Activated gamma-delta T cell treated with Interleukin-2 at 50 U/mL for 16 hours (primary cell): ENCODE results near the gene HOXA10.
A peak's percentile ranks its signal among the peaks of the same experiment; 100 is the strongest.

Experiments
- DNase-seq: peaks from one replicate; pipeline ENCODE4 v3.0.0-alpha.2; 2020

HOXA10 gene

DNA sequence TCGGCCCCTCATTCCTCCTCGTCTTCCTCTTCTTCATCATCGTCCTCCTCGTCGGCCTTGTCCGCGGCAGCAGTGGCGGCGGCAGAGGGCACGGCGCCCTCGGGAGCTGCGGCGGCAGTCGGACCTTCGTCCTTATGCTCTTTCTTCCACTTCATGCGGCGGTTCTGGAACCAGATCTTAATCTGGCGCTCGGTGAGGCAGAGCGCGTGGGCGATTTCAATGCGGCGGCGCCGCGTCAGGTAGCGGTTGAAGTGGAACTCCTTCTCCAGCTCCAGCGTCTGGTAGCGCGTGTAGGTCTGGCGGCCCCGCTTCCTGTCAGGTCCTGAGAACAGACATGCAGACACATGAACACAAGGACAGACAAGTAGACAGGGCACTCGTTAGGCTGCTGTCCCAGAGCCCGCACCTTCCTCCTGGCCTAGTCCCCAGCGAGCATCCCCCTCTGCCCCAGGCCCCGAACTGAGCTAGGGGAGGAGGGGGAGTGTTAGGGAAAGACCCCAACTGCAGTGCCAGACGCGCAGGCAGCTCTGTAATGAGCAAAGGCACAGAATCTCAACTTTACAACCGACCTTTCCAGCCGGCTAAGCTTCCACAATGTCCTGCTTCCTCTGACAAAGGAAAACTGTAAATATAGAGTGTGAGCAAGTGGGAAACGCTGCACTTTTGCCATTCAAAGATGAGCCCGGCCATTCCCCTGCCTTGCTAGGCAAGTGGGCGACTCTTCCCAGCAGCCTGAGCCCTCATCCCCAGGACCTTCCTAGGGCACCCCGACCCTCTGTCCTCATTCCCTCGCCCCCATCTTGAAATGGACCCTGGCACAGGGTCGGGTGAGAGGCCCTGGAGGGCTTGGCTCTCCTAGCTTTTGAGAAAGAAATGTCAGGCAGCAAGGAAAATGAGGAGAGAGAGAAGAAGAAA lies 19.0 kb downstream of the HOXA10 start:
- DNase-seq = no peak

DNA sequence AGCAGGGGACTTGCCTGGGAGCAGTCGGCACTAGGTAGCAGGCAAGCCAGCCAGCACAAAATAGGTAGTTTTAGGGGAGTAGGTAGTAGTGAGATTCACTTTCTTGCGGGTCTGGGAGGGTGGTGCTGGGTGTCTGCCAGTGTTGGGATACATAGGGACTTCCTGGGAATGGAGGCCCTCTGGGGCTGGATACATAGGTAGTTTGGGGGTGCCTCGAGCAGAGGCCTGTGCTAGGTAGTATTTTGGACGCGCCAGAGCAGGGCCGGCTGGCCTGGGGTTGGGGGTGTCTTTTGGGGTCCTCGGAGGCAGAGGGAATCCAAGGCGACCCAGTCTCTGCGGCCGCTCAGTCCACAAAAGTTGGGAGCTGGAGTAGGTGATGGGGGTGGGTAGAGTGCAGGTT lies 19.8 kb downstream of the HOXA10 start:
- DNase-seq = no peak

DNA sequence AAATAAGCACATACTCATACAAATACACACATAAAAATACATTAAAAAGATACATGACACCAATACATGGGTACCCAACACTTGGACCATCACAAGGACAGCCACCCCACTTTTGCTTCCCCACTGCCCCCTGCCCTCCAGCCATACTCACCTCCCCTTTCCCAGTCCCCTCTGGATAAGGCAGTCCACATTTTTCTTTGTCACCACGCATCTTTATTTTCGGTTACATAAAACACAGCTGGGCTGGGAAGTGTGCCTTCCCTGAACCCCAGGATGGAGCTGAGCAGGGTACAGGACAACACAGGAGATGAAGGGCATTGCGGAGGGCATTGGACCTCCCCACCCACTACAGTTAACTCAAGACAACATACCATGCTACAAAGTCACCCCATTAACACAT lies 20.6 kb downstream of the HOXA10 start:
- DNase-seq = no peak

DNA sequence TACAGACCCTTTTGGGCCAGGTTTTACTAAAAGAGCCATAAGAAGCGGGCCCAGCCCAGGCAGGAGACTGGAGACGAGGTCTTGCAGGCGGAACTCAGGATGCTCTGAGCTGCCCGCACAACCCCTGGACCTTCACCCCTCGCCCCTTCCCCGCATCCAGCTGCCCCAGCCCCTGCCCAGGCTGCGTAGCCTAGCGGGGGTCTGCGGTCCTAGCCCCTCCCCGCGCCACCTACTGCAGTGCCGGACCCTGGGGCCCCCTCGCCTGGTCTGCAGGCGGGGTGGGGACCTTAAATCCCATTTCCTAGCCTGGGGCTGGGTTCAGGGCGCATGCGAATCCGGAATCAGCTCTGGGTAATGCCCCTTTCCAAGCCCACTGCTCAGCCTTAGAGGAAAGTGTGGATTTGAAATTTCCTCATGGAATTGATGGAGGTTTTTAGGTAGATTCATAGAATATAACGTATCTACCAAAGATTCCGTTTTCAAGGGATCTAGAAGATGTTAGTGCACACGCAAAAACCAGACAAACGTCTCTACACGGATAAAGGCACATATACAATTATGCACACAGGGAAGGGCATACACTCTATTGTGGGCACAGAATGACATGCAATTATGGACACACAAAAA lies 21.2 kb downstream of the HOXA10 start:
- DNase-seq = no peak

DNA sequence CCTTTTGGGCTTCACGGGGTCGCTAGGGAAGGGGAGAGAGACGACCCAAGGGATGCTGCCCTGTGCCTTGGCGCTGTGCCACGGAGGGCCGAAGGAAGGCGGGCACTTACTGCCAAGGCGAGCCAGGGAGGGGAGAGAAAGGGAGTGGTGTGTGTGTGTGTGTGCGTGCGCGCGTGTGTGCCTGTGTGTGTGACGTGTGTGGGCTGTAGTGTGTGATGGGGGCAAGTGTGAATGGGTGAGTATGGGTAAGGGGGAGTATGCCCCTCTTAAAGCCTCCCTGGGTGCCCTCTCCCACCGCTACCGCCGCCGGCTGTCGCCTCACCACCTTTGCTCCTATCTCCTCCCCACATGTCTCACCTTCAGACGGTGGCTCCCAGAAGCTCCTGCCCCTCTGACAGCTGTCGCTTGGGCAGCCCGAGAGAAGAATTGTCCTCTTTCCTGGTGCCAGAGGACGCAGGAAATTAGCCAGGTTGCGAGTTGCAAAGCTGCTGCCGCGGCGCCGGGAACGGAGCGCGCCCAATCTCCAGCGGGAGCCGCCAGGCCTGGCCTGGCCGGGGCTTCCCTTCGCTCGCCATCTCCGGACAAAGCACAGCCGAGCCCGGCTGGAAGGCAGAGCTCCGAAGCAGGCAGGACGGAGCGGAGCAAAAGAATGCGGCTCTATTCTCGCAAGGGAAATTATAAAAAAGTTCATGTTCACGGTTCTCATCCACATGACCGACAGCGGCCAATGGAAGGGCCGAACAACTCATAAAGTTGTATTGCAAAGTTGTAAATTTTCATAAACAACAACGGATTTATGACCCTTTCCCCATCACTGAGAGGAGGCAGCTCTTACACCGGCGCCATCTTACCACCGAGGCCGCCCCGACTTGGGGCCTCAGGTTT lies 21.9 kb downstream of the HOXA10 start, which contains the start of gene HOXA3:
Gene HOXA3 (minus strand): TSS at position 653 of the 885 bp plus-strand sequence. CDS start 41,943 bp downstream, outside the sequence.
- no peak for DNase-seq

DNA sequence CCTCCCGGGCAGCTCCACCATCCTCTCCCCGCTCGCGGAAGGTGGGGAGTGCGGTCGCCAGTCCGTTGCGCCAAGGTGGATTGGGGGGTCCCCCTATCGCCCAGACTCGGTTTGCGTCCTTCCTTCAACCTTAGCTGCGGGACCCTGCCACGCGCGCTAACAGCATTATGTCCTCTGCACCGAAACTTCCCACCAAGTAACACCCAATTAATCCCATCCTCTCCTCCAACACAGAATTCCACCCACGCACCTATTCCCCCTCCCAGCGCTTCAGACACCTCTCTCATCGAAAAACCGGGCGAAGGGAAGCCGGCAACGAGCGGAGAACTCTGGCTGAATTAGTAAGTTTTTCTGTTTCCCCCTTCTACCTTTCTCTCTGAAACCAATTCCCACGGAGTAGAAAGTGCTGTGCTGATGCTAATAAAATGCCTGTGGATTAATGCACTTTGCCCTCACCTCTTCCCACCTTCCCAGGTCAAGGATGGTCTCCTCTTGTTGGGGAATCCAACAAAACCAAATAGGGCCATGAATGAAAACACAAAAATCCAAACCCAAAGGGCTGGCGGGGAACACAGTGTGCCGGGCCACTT lies 22.7 kb downstream of the HOXA10 start:
- DNase-seq = no peak

DNA sequence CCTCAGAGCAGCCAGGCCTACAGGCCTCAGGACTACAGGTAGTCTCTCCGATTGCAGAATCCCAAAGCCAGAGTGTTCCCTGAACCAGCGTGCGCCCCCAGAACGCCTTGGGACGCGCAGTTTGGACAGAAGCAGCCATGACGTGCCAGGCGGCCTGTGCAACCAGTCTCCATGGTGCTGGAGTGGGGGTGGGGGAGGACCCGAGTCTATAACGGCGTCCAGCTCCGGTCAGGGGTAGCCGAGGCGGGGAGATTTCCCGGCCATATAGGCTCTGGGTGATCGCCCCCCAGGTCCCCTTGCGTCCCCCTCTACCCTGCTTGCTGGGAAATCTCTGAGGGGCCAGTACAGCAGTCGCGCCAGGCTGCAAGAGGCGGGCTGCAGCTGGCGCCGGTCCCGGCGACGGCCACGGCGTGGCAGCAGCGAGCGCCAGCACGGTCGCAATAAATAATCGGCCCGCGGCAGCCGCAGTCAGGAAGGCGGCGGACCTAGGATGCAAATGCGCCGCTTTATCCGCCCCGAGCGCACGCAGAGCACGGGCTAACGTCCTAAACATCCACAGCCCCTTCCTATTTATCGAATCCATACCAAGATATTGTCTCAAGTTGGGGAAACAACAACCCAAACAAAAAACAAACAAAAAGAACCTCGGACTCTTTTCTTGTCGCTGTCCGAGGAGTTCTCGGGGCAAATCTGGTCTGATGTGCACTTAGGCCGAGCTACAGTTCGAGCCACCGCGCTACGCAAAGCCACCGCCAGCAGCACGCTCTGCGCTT lies 23.4 kb downstream of the HOXA10 start:
- peak; percentile 51 for DNase-seq

DNA sequence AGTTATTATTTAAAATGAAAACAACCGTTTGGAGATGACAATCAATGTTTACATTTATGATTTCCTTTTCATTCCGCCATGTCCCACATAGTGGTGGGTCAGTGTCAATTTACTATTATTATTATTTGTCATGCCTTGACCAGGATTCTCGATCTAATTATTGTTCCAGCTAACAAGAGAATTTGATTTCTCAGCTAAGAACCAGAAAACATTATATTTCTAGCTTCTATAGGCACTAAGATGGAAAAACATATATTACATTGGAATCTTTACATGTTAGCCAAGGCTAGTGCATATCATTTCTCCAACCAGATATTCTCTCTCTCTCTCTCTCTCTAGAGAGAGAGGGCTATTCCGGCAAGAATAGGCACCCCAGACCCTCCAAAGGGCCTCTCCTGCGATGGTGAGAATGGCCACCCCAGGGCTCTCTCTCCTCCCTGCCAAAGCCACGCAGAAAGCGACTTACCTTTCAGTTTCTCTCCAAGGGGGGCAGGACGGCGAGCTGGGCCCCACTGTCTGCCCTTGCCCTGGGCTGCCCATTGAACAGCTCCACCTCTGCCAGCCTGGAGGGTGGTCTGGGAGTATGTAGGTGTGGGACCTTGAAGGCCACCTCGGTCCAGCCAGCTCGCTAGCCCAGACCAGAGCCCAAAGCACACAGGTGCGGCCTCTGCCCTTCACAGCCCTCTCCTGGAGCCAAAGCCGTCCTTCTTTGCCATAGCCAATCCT lies 24.1 kb downstream of the HOXA10 start:
- DNase-seq = no peak

DNA sequence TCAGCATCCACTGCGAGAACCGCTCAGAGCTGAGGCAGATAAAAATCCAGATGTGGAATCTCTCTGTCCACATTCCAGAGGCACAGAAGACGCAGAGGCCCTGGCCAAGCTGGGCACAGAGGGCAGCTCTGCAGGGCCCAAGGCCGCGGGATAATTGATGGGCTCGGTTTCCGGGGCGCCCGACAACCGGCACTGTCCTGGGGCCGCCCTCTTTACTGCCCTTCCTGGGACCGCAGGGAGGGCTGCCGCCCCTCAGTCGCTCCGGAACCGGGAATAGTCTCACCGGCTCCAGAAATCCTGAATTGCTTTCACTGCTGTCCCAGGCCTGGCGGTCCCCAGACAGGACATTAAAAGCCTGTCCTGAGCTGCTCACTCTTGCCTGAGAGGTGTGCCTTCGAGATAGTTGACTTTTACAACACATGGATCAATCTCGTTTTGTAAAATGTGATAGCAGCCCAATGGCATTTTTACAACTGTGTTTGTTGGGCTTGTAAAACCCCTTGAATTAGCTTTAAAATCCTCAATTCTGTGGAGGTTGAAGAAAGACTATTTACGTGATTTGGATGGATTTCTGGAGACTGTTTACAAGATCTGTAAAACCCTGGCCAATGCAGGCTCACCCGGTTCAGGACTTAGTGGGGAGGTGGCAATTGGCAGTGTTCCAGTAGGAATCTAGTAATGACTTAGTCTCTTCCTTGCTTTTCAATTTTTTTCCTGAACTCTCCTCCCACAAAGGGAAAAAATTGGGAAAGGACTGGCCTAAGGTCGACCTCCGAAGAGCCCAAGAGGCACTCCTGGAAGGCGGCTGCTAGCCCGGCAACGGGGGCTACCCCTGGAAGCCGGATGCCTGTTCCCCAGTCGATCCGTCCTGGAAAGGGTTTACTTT lies 25.1 kb downstream of the HOXA10 start:
- DNase-seq = no peak

DNA sequence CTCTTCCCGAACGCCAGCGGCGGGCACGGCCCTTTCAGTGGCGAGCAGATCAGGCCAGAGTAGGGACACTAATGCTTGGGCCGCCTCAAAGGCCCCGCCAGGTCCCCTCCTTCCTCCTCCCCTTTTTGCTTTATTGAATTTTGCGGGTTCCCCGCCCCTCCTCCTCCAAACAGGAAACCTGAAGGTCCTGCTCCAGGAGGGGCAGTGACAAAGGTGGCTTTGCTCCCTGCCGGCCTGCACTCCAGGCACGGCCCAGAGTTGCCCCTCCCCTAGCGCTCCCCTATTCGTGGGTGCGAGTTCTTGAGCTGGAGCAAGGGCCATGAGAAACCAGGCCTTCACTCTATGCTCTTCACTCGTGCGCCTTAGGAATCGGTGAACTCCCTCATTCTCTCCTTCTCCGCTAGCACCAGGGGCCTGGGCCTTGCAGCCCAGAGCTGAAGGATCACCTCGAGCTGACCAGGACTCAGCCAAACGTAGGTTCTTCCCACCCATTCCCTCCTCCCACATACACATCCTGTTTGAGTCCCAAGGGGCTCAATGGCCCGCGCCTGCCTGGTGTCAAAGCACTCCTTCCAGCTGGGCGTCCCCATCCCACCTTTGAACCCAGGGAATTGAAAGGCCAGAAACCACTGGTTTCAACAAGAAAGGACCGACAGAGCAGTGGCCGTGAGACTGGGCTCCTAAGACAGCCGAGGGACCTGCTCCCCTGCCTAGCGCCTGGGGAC lies 25.9 kb downstream of the HOXA10 start:
- DNase-seq = no peak

DNA sequence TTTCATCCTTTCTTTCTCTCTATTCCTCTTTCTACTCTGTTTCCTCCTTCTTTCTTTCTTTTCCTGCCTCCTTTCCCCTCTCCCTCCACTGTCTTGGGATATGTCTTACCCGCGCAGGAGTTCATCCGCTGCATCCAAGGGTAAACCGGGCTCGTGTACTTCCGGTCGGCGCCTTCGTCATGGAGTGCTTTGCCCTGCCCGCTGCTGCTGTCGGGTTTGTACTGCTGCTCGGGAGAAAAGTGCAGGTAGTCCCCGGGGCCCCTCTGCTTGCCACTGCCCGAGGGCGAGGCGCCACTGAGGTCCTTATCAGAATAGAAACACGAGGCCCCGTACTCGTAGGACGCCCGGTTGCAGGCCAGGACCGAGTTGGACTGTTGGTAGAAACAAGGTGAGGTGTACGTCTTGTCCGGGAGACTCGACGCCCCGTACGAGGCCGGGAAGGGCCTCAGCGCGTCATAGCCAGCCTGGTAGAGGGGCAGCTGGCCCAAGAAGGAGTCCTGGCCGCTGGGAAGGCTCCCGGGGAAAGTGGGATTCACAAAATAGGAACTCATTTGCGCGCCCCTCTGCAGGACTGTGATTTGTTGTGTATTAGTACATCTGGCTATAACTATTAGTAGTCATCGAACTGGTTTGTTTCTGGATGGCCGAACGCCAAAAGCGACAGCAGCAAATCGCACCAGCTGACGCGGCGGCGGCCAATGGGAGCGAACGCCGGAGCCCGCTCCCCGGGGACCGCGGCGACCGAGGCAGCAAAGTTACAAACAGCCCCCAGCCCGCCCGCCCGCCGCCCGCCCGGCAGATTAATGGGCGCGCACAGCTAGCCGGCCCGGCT lies 26.7 kb downstream of the HOXA10 start, which contains the start of gene HOXA6:
Gene HOXA6 (minus strand): TSS at position 576 of the 832 bp plus-strand sequence. CDS start 25 bp downstream, at position 551.
- no peak for DNase-seq

DNA sequence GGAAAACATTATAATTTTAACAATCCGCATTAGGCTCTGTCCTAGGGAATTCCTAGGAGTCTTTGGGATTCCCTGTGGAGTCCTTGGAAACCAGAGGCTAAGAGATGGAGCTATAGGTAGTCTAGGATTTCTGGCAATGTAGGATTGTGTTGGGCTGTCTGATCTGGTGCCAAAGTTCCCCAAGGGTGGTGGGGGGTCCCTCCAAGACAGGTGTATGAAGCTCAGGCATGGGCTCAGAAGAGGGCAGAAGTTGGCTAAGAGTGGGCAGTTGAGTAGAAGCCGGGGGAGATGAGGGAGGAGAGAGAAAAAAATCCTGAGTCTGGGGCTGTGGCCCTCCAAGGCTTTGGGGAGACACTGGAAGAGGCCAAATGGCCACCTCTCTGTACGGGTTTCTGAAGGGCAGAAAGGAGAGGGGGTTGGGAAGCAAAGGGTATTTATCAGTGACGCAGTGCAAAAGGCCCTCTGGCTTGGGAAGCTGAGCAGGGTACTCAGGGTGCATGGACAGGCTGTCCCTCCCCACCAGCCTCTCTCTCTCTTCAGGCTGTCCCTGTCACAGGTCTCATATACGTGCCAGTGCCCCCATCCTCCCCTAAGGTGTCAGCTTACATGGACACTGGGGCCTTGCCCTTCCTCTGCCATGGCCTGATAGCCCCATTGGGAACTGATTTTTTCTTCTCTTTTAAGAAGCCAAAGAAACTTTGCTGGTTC lies 27.5 kb downstream of the HOXA10 start:
- DNase-seq = no peak

DNA sequence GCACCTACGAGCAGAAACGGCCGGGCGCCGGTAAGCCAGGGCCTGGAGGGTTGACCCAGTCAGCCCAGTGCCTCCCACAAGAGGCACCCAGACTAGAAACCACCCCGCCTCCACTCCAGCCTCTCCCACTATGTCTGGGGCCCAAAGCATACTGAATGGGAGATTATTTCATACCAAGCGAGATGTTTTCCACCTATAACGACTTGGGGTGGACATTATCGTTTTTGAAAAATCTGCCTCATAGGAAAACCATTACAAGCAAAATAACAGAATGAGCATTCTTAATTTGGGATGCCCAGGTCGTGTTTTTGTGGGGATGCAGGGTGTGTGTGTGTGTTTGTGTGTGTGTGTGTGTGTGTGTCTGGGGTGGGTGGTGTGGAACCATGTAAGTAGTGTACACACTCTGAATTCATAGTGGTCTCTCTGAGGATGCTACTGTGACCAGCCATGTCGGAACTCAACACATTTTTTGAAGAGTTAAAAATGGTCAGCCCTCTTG lies 28.2 kb downstream of the HOXA10 start:
- DNase-seq = no peak

DNA sequence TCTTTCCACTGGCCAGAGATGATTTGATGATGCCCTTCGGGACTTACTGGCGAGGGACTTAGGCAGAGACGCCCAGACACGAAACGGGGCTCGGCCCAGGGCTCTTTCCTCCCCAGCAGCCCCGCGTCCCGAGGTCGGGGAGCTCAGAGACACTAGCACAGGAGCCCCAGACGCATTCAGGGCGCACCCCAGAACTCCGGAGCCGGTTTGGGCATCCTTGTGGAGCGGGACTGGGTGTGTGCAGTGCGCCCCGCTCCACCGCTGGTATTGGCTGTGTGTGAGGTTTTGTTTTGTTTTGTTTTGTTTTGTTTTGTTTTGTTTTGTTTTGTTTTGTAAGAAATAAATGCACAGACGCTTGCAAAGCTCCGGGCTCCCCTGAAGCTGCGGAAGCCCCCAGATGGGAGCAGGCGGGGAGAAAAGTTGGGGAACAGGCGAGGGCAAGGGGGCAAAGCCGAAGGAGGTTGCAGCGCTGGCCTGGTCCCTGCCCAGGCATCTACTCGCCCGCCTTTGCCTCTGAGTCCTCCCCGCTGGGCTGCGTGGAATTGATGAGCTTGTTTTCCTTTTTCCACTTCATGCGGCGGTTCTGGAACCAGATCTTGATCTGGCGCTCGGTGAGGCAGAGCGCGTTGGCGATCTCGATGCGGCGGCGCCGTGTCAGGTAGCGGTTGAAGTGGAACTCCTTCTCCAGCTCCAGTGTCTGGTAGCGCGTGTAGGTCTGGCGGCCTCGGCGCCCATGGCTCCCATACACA lies 28.8 kb downstream of the HOXA10 start:
- no peak for DNase-seq

DNA sequence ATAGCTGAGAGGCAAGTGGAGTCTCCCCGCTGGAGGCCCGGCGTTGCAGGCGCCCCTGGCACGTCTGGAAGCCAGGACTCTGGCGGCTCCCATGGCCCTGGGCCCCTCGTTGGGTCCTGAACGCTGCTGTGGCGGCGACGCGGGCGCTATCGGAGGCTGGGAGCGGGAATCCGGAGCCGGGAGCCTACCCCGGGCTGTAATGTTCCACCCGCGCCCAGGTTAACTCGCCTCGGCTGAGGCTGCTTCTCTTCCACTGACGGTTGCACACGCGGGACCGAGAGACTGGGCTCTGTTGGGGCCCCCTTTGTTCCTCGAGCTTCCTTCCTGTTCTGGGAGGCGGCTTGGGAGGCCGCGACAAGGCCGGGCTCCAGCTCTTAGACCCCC lies 29.3 kb downstream of the HOXA10 start:
- no peak for DNase-seq

DNA sequence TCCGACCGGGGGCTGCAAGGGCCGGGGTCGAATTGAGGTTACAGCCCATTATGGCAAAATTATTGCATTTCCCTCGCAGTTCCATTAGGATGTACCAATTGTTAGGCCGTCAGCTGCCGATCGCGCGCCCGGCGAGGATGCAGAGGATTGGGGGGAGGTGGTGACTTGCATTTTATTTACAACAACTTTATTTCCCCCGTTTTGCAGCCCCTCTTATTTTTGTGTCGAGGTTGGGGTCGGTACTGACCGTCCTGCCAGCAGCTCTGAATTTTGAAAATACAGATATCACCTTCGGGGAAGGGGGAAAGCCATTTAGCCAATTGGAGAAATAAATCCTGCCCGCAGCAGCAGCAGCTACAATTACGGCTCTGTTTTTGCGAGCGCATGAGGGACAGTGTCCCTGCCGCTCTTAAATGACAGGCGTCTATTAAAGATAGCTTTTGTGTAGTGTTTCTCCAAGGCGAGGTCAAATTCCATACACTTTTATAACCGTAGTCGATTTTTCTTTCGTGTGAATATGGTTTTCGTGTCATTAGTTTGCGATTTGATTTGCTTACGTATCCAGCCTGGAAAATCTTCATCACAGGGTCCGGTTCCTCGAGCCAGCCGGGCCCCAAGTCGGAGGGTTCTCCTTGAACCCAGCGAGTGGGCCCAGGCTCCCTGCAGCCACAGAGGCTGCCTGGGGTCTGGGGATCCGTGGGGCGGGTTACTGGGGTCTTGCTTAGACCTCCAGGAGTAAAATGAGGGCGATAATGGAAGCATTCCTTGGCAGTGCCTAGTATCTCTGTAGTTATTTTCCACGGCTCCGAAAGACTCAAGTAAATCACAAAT lies 30.0 kb downstream of the HOXA10 start:
- DNase-seq = no peak
